Bone marrow (tissue), 2 donors: ENCODE data around the gene CX3CL1.
A peak's percentile ranks its signal among the peaks of the same experiment; 100 is the strongest.
"Not testable (repeated sequence)": the region's sequence is repeated elsewhere in the genome, so short reads cannot be mapped to it uniquely, and the experiment has no call there.

ENCODE experiments used
- DNase-seq, 2 donors: peaks; one replicate each; lab custom pipeline; 2025; lab: John Stamatoyannopoulos, UW

The CX3CL1 gene

GRCh38 chr16:57372372-57373116 lies at the start of gene CX3CL1:
TSS of gene CX3CL1 (plus strand) at chr16:57372490. CDS start at chr16:57372569, 79 bp downstream.
- DNase-seq: no peak

GRCh38 chr16:57324749-57325148 lies 47.5 kb upstream of the CX3CL1 start:
- DNase-seq: no peak

- no peak for DNase-seq
These were observed 46.8 kb upstream of the CX3CL1 start for GRCh38 chr16:57325458-57325857.

- no peak for DNase-seq
These were observed 42.5 kb upstream of the CX3CL1 start for GRCh38 chr16:57329718-57330327.

- no peak for DNase-seq
These were observed 40.9 kb upstream of the CX3CL1 start for GRCh38 chr16:57331355-57331754.

- no peak for DNase-seq
These were observed 38.9 kb upstream of the CX3CL1 start for GRCh38 chr16:57333402-57333801.

- no peak for DNase-seq
These were observed 36.9 kb upstream of the CX3CL1 start for GRCh38 chr16:57335366-57335765.

GRCh38 chr16:57341062-57341440 lies 31.2 kb upstream of the CX3CL1 start:
- DNase-seq: no peak

- DNase-seq: no peak
These were observed 30.6 kb upstream of the CX3CL1 start for GRCh38 chr16:57341441-57342303.

GRCh38 chr16:57342606-57343005 lies 29.7 kb upstream of the CX3CL1 start:
- not testable (repeated sequence) for DNase-seq

GRCh38 chr16:57343221-57343620 lies 29.1 kb upstream of the CX3CL1 start:
- DNase-seq: no peak

GRCh38 chr16:57344094-57344493 lies 28.2 kb upstream of the CX3CL1 start:
- DNase-seq: not testable (repeated sequence)

- DNase-seq: no peak
These were observed 27.3 kb upstream of the CX3CL1 start for GRCh38 chr16:57345021-57345420.

- no peak for DNase-seq
These were observed 26.6 kb upstream of the CX3CL1 start for GRCh38 chr16:57345666-57346204.

GRCh38 chr16:57347858-57348257 lies 24.4 kb upstream of the CX3CL1 start:
- DNase-seq: no peak

GRCh38 chr16:57348327-57348726 lies 24.0 kb upstream of the CX3CL1 start:
- no peak for DNase-seq

GRCh38 chr16:57349212-57350031 lies 22.9 kb upstream of the CX3CL1 start:
- DNase-seq: peak in 1 of 2 donors; percentile 71

GRCh38 chr16:57352636-57353047 lies 19.6 kb upstream of the CX3CL1 start:
- DNase-seq: no peak

- DNase-seq: no peak
These were observed 18.0 kb upstream of the CX3CL1 start for GRCh38 chr16:57354311-57354710.

GRCh38 chr16:57355898-57356414 lies 16.3 kb upstream of the CX3CL1 start:
- no peak for DNase-seq

- no peak for DNase-seq
These were observed 15.7 kb upstream of the CX3CL1 start for GRCh38 chr16:57356547-57356946.
